Neural cell (in vitro differentiated cells): Measurements from ENCODE around the gene RRH. TPM values are rescaled to one million over a fixed set of nuclear protein-coding genes. Genes with fewer than 3 reads are reported as not detected.

Source experiments
- H2AFZ ChIP-seq: fragments of 200-600, 300-800 bp; sonication (generic), shearing (Covaris generic); 2 replicates; pipeline ENCODE4 v1.6.0; 2014; ENCODE audit warnings: low read depth, mild to moderate bottlenecking, antibody characterized with exemption, low read length, moderate library complexity
- H3F3A ChIP-seq: fragments of 200-600 bp; shearing (Covaris generic); 2 replicates; pipeline ENCODE4 v1.6.1; 2016; ENCODE audit warnings: mild to moderate bottlenecking, moderate library complexity, mixed read lengths, antibody characterized with exemption, low read length; ENCODE audit not compliant: insufficient read depth, poor library complexity, severe bottlenecking
- H3K27ac ChIP-seq: fragments of 200-600, 300-800 bp; sonication (generic), shearing (Covaris generic); 2 replicates; pipeline ENCODE4 v1.5.1; 2014; ENCODE audit warnings: mild to moderate bottlenecking, low read length, moderate library complexity
- H3K27me3 ChIP-seq: fragments of 300-800, 200-600 bp; sonication (generic), shearing (Covaris generic); 2 replicates; pipeline ENCODE4 v1.6.0; 2014; ENCODE audit warnings: mild to moderate bottlenecking, low read depth, low read length, moderate library complexity; ENCODE audit not compliant: insufficient read depth
- H3K36me3 ChIP-seq: fragments of 300-800, 200-600 bp; sonication (generic), shearing (Covaris generic); 2 replicates; pipeline ENCODE4 v1.5.1; 2014; ENCODE audit warnings: mild to moderate bottlenecking, antibody characterized with exemption, low read length, moderate library complexity; ENCODE audit not compliant: insufficient read depth
- H3K4me2 ChIP-seq: fragments of 300-800, 200-600 bp; sonication (generic), shearing (Covaris generic); 2 replicates; pipeline ENCODE4 v1.6.0; 2014; ENCODE audit warnings: mild to moderate bottlenecking, low read length
- H3K4me3 ChIP-seq: fragments of 300-800, 200-600 bp; sonication (generic), shearing (Covaris generic); 2 replicates; pipeline ENCODE4 v1.5.1; 2014; ENCODE audit warnings: mild to moderate bottlenecking, low read length, moderate library complexity
- H3K79me2 ChIP-seq: fragments of 200-600 bp; shearing (Covaris generic); replicated peaks from 2 replicates; pipeline ENCODE4 v1.6.0; 2014; ENCODE audit warnings: mild to moderate bottlenecking, low read length, moderate library complexity; ENCODE audit not compliant: insufficient read depth
- H3K9ac ChIP-seq: fragments of 300-800, 200-600 bp; sonication (generic), shearing (Covaris generic); 2 replicates; pipeline ENCODE4 v1.6.1; 2016; ENCODE audit warnings: mild to moderate bottlenecking, low read length, mixed read lengths
- H3K9me2 ChIP-seq: fragments of 200-600 bp; shearing (Covaris generic); 2 replicates; pipeline ENCODE4 v1.6.1; 2016; ENCODE audit warnings: mild to moderate bottlenecking, low read length, mixed read lengths; ENCODE audit not compliant: insufficient read depth
- H3K9me3 ChIP-seq: fragments of 200-600, 300-800 bp; sonication (generic), shearing (Covaris generic); 2 replicates; pipeline ENCODE4 v1.6.1; 2016; ENCODE audit warnings: mild to moderate bottlenecking, mixed run types, low read length, moderate library complexity, mixed read lengths
- H4K20me1 ChIP-seq: fragments of 200-600 bp; shearing (Covaris generic); 2 replicates; pipeline ENCODE4 v1.6.1; 2016; ENCODE audit warnings: mild to moderate bottlenecking, mixed run types; ENCODE audit not compliant: insufficient read depth
- CTCF ChIP-seq: fragments of 450-650 bp; IDR thresholded peaks from 2 replicates; pipeline ENCODE4 v1.5.1; 2014; ENCODE audit warnings: antibody characterized with exemption, mild to moderate bottlenecking, moderate library complexity; ENCODE audit not compliant: poor library complexity, severe bottlenecking
- EP300 ChIP-seq: fragments of 450-650 bp; conservative IDR thresholded peaks from 2 replicates; pipeline ENCODE4 v1.6.1; 2014; ENCODE audit warnings: antibody characterized with exemption, mild to moderate bottlenecking, moderate library complexity; ENCODE audit not compliant: poor library complexity, severe bottlenecking
- EZH2 ChIP-seq: fragments of 200-600, 300-800 bp; shearing (Covaris generic), sonication (generic); IDR thresholded peaks from 2 replicates; pipeline ENCODE4 v1.6.1; 2014; ENCODE audit warnings: antibody characterized with exemption, low read length, borderline replicate concordance, mild to moderate bottlenecking; ENCODE audit not compliant: insufficient read depth, poor library complexity, severe bottlenecking
- MXI1 ChIP-seq: fragments of 450-650 bp; conservative IDR thresholded peaks from 2 replicates; pipeline ENCODE4 v1.6.1; 2014; ENCODE audit warnings: antibody characterized with exemption, mild to moderate bottlenecking; ENCODE audit not compliant: poor library complexity, severe bottlenecking
- POLR2AphosphoS5 ChIP-seq: IDR thresholded peaks from 2 replicates; pipeline ENCODE4 v1.6.1; 2012
- RAD21 ChIP-seq: fragments of 450-650 bp; conservative IDR thresholded peaks from 2 replicates; pipeline ENCODE4 v1.6.1; 2014; ENCODE audit warnings: antibody characterized with exemption, mild to moderate bottlenecking, moderate library complexity
- REST ChIP-seq: IDR thresholded peaks from 2 replicates; pipeline ENCODE4 v1.6.1; 2012; ENCODE audit warnings: borderline replicate concordance
- SMC3 ChIP-seq: fragments of 450-650 bp; conservative IDR thresholded peaks from 2 replicates; pipeline ENCODE4 v1.6.1; 2014; ENCODE audit warnings: antibody characterized with exemption, mild to moderate bottlenecking, moderate library complexity; ENCODE audit not compliant: poor library complexity
- TAF1 ChIP-seq: IDR thresholded peaks from 2 replicates; pipeline ENCODE4 v1.6.1; 2012; ENCODE audit warnings: low read depth
- polyA plus RNA-seq: library from polyadenylated mRNA; depleted of rRNA; stranded (reverse); fragments of >200 nt; gene quantifications from 2 replicates; pipeline ENCODE4 v1.2.3, GENCODE V29; 2014

Gene RRH
- polyA plus RNA-seq, 1 donor from 2014 or later: 1.2 TPM

GRCh38 chr4:109876634-109877265, 49.0 kb downstream of the RRH start:
- H3K27ac ChIP-seq: no peak overlapping the region
- H4K20me1 ChIP-seq: no peaks in the 10 kb centered on the region
- no peaks in the 10 kb centered on the region for H3K9me2 ChIP-seq
- no peak overlapping the region for H3K4me2 ChIP-seq
- no peaks in the 10 kb centered on the region for H3K79me2 ChIP-seq
- TF ChIP-seq CTCF: no peak
- TF ChIP-seq REST: no peak
- TF ChIP-seq POLR2AphosphoS5: no peak
- no peak for TF ChIP-seq EP300
- no peak for TF ChIP-seq MXI1
- no peak for TF ChIP-seq RAD21
- TF ChIP-seq SMC3: no peak
- TF ChIP-seq EZH2: no peak
- TF ChIP-seq TAF1: no peak
- H3K36me3 ChIP-seq: no peaks in the 10 kb centered on the region
- H3K4me3 ChIP-seq: no peak overlapping the region
- H3K27me3 ChIP-seq: no peaks in the 10 kb centered on the region
- no peak overlapping the region for H3K9ac ChIP-seq
- H3F3A ChIP-seq: no peaks in the 10 kb centered on the region
- H2AFZ ChIP-seq: no peak overlapping the region
- no peaks in the 10 kb centered on the region for H3K9me3 ChIP-seq

GRCh38 chr4:109877400-109877799, 49.6 kb downstream of the RRH start:
- no peaks in the 10 kb centered on the region for H4K20me1 ChIP-seq
- TF ChIP-seq TAF1 (no peak), EP300 (no peak), MXI1 (no peak), EZH2 (no peak), CTCF (no peak), SMC3 (no peak), REST (no peak), RAD21 (no peak), POLR2AphosphoS5 (no peak)
- no peaks in the 10 kb centered on the region for H3F3A ChIP-seq
- H3K9me3 ChIP-seq: no peaks in the 10 kb centered on the region
- H3K79me2 ChIP-seq: no peaks in the 10 kb centered on the region
- H3K9ac ChIP-seq: no peak overlapping the region
- no peak overlapping the region for H3K27ac ChIP-seq
- H3K9me2 ChIP-seq: no peaks in the 10 kb centered on the region
- H3K4me2 ChIP-seq: no peak overlapping the region
- H3K27me3 ChIP-seq: no peaks in the 10 kb centered on the region
- H3K36me3 ChIP-seq: no peaks in the 10 kb centered on the region
- H3K4me3 ChIP-seq: no peak overlapping the region
- no peak overlapping the region for H2AFZ ChIP-seq
